ENCODE data around the gene CAMLG.

GRCh38 chr5:134741052-134741451 is 2.7 kb downstream of the CAMLG start:
- TF ChIP-seq CTCF (IDR thresholded peaks at IDR 0.05) (no peak), STAT6 (CRISPR knock-in tag; conservative IDR thresholded peaks at IDR 0.05; ENCODE audit: low read depth) (no peak), ZNF416 (CRISPR knock-in tag; IDR thresholded peaks at IDR 0.05) (no peak), NR3C1 (CRISPR knock-in tag; conservative IDR thresholded peaks at IDR 0.05; ENCODE audit: low read depth) (no peak), IRF1 (CRISPR knock-in tag; IDR thresholded peaks at IDR 0.05) (no peak), HMGXB4 (CRISPR knock-in tag; IDR thresholded peaks at IDR 0.05) (no peak), TCF7 (CRISPR knock-in tag; IDR thresholded peaks at IDR 0.05; ENCODE audit: low read depth) (no peak), USF2 (CRISPR knock-in tag; IDR thresholded peaks at IDR 0.05) (no peak), ZNF317 (CRISPR knock-in tag; IDR thresholded peaks at IDR 0.05; ENCODE audit: borderline replicate concordance, low read depth) (no peak), ESRRA (CRISPR knock-in tag; IDR thresholded peaks at IDR 0.05; ENCODE audit: borderline replicate concordance) (no peak)
